Measurements from ENCODE around the gene ATG10.
A peak's percentile ranks its signal among the peaks of the same experiment; 100 is the strongest.

ATG10 gene

GRCh38 chr5:82154776-82155175 lies 183.0 kb downstream of the ATG10 start:
- no peak overlapping the region for H3K4me3 ChIP-seq (ENCODE audit: low read depth, low read length)
- in situ Hi-C loops (cut with HindIII; ENCODE audit: low sequenced_read_pairs), result no loop called here
- no peak for DNase-seq (ENCODE audit: low read depth, low spot score)
- TF ChIP-seq CTCF (IDR thresholded peaks at IDR 0.05; ENCODE audit: low read depth, low read length), result no peak

GRCh38 chr5:82155305-82155704 lies 183.5 kb downstream of the ATG10 start:
- in situ Hi-C loops (cut with HindIII; ENCODE audit: low sequenced_read_pairs), result no loop called here
- DNase-seq (ENCODE audit: low read depth, low spot score), result no peak
- no peak for TF ChIP-seq CTCF (IDR thresholded peaks at IDR 0.05; ENCODE audit: low read depth, low read length)
- no peak overlapping the region for H3K4me3 ChIP-seq (ENCODE audit: low read depth, low read length)

- H3K4me3 ChIP-seq (ENCODE audit: low read depth, low read length), result no peak overlapping the region
- in situ Hi-C loops (cut with HindIII; ENCODE audit: low sequenced_read_pairs), result no loop called here
- TF ChIP-seq CTCF (IDR thresholded peaks at IDR 0.05; ENCODE audit: low read depth, low read length), result no peak
- no peak for DNase-seq (ENCODE audit: low read depth, low spot score)
These were observed 185.1 kb downstream of the ATG10 start for GRCh38 chr5:82156874-82157273.

GRCh38 chr5:82158755-82159413 lies 187.1 kb downstream of the ATG10 start:
- in situ Hi-C loops (cut with HindIII; ENCODE audit: low sequenced_read_pairs), result no loop called here
- H3K4me3 ChIP-seq (ENCODE audit: low read depth, low read length), result no peak overlapping the region
- peak; percentile 70 for DNase-seq (ENCODE audit: low read depth, low spot score)
- no peak for TF ChIP-seq CTCF (IDR thresholded peaks at IDR 0.05; ENCODE audit: low read depth, low read length)

GRCh38 chr5:82160948-82161347 lies 189.1 kb downstream of the ATG10 start:
- no peak for TF ChIP-seq CTCF (IDR thresholded peaks at IDR 0.05; ENCODE audit: low read depth, low read length)
- H3K4me3 ChIP-seq (ENCODE audit: low read depth, low read length), result no peak overlapping the region
- in situ Hi-C loops (cut with HindIII; ENCODE audit: low sequenced_read_pairs), result no loop called here
- DNase-seq (ENCODE audit: low read depth, low spot score), result peak; percentile 40

GRCh38 chr5:82162573-82162972 lies 190.8 kb downstream of the ATG10 start:
- in situ Hi-C loops (cut with HindIII; ENCODE audit: low sequenced_read_pairs), result no loop called here
- no peak for TF ChIP-seq CTCF (IDR thresholded peaks at IDR 0.05; ENCODE audit: low read depth, low read length)
- DNase-seq (ENCODE audit: low read depth, low spot score), result no peak
- H3K4me3 ChIP-seq (ENCODE audit: low read depth, low read length), result no peak overlapping the region

Data from astrocyte of the spinal cord (primary cell).